Measurements from ENCODE around the gene GNPTG.

GNPTG gene

GRCh38 chr16:1394367-1394951 lies 42.7 kb downstream of the GNPTG start:
- Histone ChIP-seq H3K4me1 (no peaks in the 10 kb centered on the region), H3K9me3 (no peaks in the 10 kb centered on the region), H3K36me3 (no peaks in the 10 kb centered on the region), H3K27me3 (no peaks in the 10 kb centered on the region), H3K4me3 (ENCODE audit: low read depth, low read length) (no peak overlapping the region)
- no peak for TF ChIP-seq CTCF (IDR thresholded peaks at IDR 0.05; ENCODE audit: low read depth, low read length)
- no peak for DNase-seq

DNA sequence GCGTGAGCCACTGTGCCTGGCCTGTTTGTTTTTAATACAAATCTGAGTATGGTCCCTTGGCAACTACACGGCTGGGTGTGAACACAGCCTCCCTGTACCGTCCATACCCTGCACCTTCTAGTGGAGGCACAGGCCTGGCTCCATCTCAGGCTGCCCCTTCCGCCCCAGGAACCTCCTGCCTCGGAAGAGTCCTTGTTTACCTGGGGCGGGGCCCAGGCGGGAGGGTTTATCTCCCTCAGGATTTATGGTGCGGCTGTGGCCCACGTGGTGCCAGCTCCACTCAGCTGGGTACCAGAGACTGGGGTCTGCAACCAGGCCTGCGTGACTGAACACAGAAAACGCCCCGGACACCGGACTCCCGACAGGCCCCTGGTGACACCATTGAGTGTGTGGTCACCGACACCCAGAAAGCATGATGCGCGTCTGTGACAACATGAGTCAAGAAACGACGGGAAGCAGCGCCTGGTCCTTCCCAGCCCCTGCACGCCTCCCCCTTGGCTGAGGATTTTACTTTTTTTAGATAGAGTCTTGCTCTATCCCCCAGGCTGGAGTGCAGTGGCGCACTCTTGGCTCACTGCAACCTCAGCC lies 43.8 kb downstream of the GNPTG start:
- Histone ChIP-seq H3K4me3 (ENCODE audit: low read depth, low read length) (no peak overlapping the region), H3K36me3 (no peaks in the 10 kb centered on the region), H3K4me1 (no peaks in the 10 kb centered on the region), H3K27me3 (no peaks in the 10 kb centered on the region), H3K9me3 (no peaks in the 10 kb centered on the region)
- DNase-seq = no peak
- TF ChIP-seq CTCF (IDR thresholded peaks at IDR 0.05; ENCODE audit: low read depth, low read length) = no peak

GRCh38 chr16:1397779-1398178 lies 46.0 kb downstream of the GNPTG start:
- peaks cover 2% of the 10 kb centered on the region; the same call in 1 of the 2 replicates for H3K36me3 ChIP-seq
- no peaks in the 10 kb centered on the region for H3K27me3 ChIP-seq
- no peaks in the 10 kb centered on the region for H3K4me1 ChIP-seq
- DNase-seq = no peak
- no peak for TF ChIP-seq CTCF (IDR thresholded peaks at IDR 0.05; ENCODE audit: low read depth, low read length)
- H3K9me3 ChIP-seq = no peaks in the 10 kb centered on the region
- no peak overlapping the region for H3K4me3 ChIP-seq (ENCODE audit: low read depth, low read length)

GRCh38 chr16:1398351-1398750 lies 46.6 kb downstream of the GNPTG start:
- H3K9me3 ChIP-seq = no peaks in the 10 kb centered on the region
- no peak for DNase-seq
- no peaks in the 10 kb centered on the region for H3K27me3 ChIP-seq
- H3K4me3 ChIP-seq (ENCODE audit: low read depth, low read length) = no peak overlapping the region
- no peaks in the 10 kb centered on the region for H3K4me1 ChIP-seq
- peaks cover 2% of the 10 kb centered on the region; the same call in 1 of the 2 replicates for H3K36me3 ChIP-seq
- TF ChIP-seq CTCF (IDR thresholded peaks at IDR 0.05; ENCODE audit: low read depth, low read length) = no peak

DNA sequence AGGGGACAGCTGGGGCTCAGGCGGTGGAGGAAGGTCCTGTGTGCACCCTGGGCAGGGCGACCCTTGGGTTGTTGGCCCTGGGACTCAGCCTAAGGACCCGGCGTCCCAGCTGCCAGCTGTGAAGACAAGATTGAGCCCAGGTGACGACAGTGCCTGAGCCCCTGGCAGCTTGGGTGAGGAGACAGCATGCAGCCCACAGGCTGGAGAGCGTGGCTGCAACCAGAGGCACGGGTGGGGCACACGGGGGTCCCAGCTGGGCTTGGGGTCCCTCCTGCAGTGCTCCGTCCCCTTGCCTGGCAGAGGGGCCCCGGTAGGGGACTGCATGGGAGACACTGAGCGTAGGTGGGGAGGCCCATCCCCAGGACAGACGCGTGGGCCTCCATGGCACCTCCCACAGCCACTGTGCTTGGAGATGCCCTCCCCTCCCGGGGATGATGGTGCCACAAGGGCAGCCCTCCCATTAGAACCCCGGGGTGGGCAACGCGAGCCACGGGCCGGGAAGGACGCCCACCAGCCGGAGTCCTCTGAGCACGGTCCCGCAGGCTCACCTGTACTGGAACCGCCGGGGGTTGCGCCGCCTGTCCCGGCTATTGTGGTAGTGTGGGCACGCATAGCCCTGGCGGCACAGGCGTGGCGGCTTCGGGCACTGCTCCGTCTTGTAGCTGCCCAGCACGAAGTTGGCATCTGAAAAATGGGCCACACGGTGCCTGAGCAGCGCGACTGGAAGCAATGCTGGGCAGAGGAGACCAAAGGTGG lies 47.3 kb downstream of the GNPTG start:
- Histone ChIP-seq H3K36me3 (peaks cover 2% of the 10 kb centered on the region; the same call in 1 of the 2 replicates), H3K9me3 (no peaks in the 10 kb centered on the region), H3K4me1 (no peaks in the 10 kb centered on the region), H3K27me3 (no peaks in the 10 kb centered on the region), H3K4me3 (ENCODE audit: low read depth, low read length) (no peak overlapping the region)
- no peak for TF ChIP-seq CTCF (IDR thresholded peaks at IDR 0.05; ENCODE audit: low read depth, low read length)
- DNase-seq = no peak

Measured in BE2C (cell line).